SHP77 treated with DMSO at 0.1 percent for 48 hours (cell line): ENCODE results near the gene TMEM186.
"Not testable (repeated sequence)": the region's sequence is repeated elsewhere in the genome, so short reads cannot be mapped to it uniquely, and the experiment has no call there.

Experiments used
- DNase-seq: peaks from one replicate; lab custom pipeline; 2025; lab: John Stamatoyannopoulos, UW

The TMEM186 gene

GRCh38 chr16:8774208-8774607 lies 23.2 kb downstream of the TMEM186 start:
- no peak for DNase-seq

- DNase-seq = no peak
Measured at GRCh38 chr16:8773537-8773936, 23.9 kb downstream of the TMEM186 start.

- DNase-seq = no peak
Measured at GRCh38 chr16:8768692-8769091, 28.7 kb downstream of the TMEM186 start.

GRCh38 chr16:8768283-8768682 lies 29.2 kb downstream of the TMEM186 start:
- DNase-seq = no peak

- no peak for DNase-seq
Measured at GRCh38 chr16:8767176-8767575, 30.3 kb downstream of the TMEM186 start.

- no peak for DNase-seq
Measured at GRCh38 chr16:8764525-8765250, 32.8 kb downstream of the TMEM186 start.

- DNase-seq = no peak
Measured at GRCh38 chr16:8763899-8764298, 33.5 kb downstream of the TMEM186 start.

- no peak for DNase-seq
Measured at GRCh38 chr16:8763083-8763482, 34.4 kb downstream of the TMEM186 start.

GRCh38 chr16:8762254-8762653 lies 35.2 kb downstream of the TMEM186 start:
- DNase-seq = no peak

GRCh38 chr16:8761078-8761477 lies 36.4 kb downstream of the TMEM186 start:
- DNase-seq = no peak

GRCh38 chr16:8760021-8760420 lies 37.4 kb downstream of the TMEM186 start:
- DNase-seq = no peak

GRCh38 chr16:8758022-8758421 lies 39.4 kb downstream of the TMEM186 start:
- no peak for DNase-seq

GRCh38 chr16:8756755-8757154 lies 40.7 kb downstream of the TMEM186 start:
- DNase-seq = no peak

GRCh38 chr16:8753416-8754054 lies 43.9 kb downstream of the TMEM186 start:
- no peak for DNase-seq

GRCh38 chr16:8752706-8753105 lies 44.7 kb downstream of the TMEM186 start:
- DNase-seq = no peak

GRCh38 chr16:8751481-8752311 lies 45.7 kb downstream of the TMEM186 start:
- no peak for DNase-seq

GRCh38 chr16:8748944-8749343 lies 48.5 kb downstream of the TMEM186 start:
- not testable (repeated sequence) for DNase-seq
